GM23248 (cell line): ENCODE data around the gene LRRN4. TPM values are rescaled to one million over a fixed set of nuclear protein-coding genes. Genes with fewer than 3 reads are reported as not detected.

Experiments
- DNase-seq: peaks from one replicate; pipeline ENCODE4 v3.0.0-alpha.2; 2015
- H2AFZ ChIP-seq: fragments of 200-600 bp; sonication (generic); 2 replicates; pipeline ENCODE4 v1.6.1; 2016; ENCODE audit warnings: antibody characterized with exemption
- H3F3A ChIP-seq: fragments of 200-600 bp; sonication (generic); 2 replicates; pipeline ENCODE4 v1.6.1; 2016; ENCODE audit warnings: mild to moderate bottlenecking, antibody characterized with exemption, mixed run types; ENCODE audit not compliant: insufficient read depth
- H3K27ac ChIP-seq: fragments of 200-600 bp; sonication (generic); 2 replicates; pipeline ENCODE4 v1.5.1; 2016; ENCODE audit warnings: mild to moderate bottlenecking
- H3K27me3 ChIP-seq: fragments of 200-600 bp; sonication (generic); replicated peaks from 2 replicates; pipeline ENCODE4 v1.6.1; 2016; ENCODE audit warnings: mild to moderate bottlenecking; ENCODE audit not compliant: insufficient read depth
- H3K36me3 ChIP-seq: fragments of 200-600 bp; sonication (generic); 2 replicates; pipeline ENCODE4 v1.6.1; 2016; ENCODE audit warnings: low read depth, mild to moderate bottlenecking
- H3K4me1 ChIP-seq: fragments of 200-600 bp; sonication (generic); 2 replicates; pipeline ENCODE4 v1.6.1; 2016; ENCODE audit warnings: mild to moderate bottlenecking; ENCODE audit not compliant: insufficient read depth
- H3K4me2 ChIP-seq: fragments of 200-600 bp; sonication (generic); one replicate; pipeline ENCODE4 v1.6.1; 2016; ENCODE audit warnings: mild to moderate bottlenecking; ENCODE audit not compliant: unreplicated experiment
- H3K4me3 ChIP-seq: fragments of 200-600 bp; sonication (generic); 2 replicates; pipeline ENCODE4 v1.5.1; 2016; ENCODE audit warnings: mild to moderate bottlenecking
- H3K79me2 ChIP-seq: fragments of 200-600 bp; sonication (generic); 2 replicates; pipeline ENCODE4 v1.6.1; 2016; ENCODE audit warnings: mild to moderate bottlenecking; ENCODE audit not compliant: insufficient read depth
- H3K9ac ChIP-seq: fragments of 200-600 bp; sonication (generic); 2 replicates; pipeline ENCODE4 v1.6.1; 2016; ENCODE audit warnings: mild to moderate bottlenecking
- H3K9me2 ChIP-seq: fragments of 200-600 bp; sonication (generic); 2 replicates; pipeline ENCODE4 v1.6.1; 2016; ENCODE audit warnings: mixed run types, mild to moderate bottlenecking, moderate library complexity; ENCODE audit not compliant: insufficient read depth
- H3K9me3 ChIP-seq: fragments of 200-600 bp; sonication (generic); one replicate; pipeline ENCODE4 v1.6.1; 2017; ENCODE audit warnings: low read depth
- H4K20me1 ChIP-seq: fragments of 200-600 bp; sonication (generic); 2 replicates; pipeline ENCODE4 v1.6.0; 2016; ENCODE audit not compliant: insufficient read depth
- EZH2 ChIP-seq: fragments of 200-600 bp; sonication (generic); IDR thresholded peaks from 2 replicates; pipeline ENCODE4 v1.6.1; 2018; ENCODE audit warnings: antibody characterized with exemption, mild to moderate bottlenecking; ENCODE audit not compliant: insufficient read depth, poor library complexity, severe bottlenecking
- EZH2phosphoT487 ChIP-seq: fragments of 200-600 bp; sonication (generic); IDR thresholded peaks from 2 replicates; pipeline ENCODE4 v1.6.1; 2018; ENCODE audit warnings: antibody characterized with exemption, moderate library complexity, mild to moderate bottlenecking, low read depth; ENCODE audit not compliant: insufficient read depth
- WGBS, 2 experiments: methylation state at CpG; one replicate each; pipeline ENCODE4 v1.1.6; 2015 to 2017; ENCODE audit warnings: low lambda C conversion rate in 2 of 2, low coverage in 1 of 2; ENCODE audit errors: missing lambda C conversion rate in 2 of 2; 5-methylcytosine and 5-hydroxymethylcytosine counted together
- in situ Hi-C: fragments of 300-500 bp; cut with MboI; formaldehyde crosslinking; loops from 2 replicates; pipeline ENCODE4 v1.15.0; 2020
- polyA plus RNA-seq: library from polyadenylated mRNA; unstranded; fragments of >200 nt; fragmentation: Nextera tagmentation; extraction: Ambion mirVana; gene quantifications from 2 replicates; pipeline ENCODE4 v1.2.1, GENCODE V29; 2016
- total RNA-seq: library from RNA; depleted of rRNA; stranded (reverse); fragments of >200 nt; shearing (Covaris generic); gene quantifications from 2 replicates; pipeline ENCODE4 v1.2.3, GENCODE V29; 2014; rRNA removed

LRRN4 gene
- total RNA-seq = not detected in 2 replicates
- polyA plus RNA-seq = not detected in 2 replicates

GRCh38 chr20:6053776-6054688 lies at the start of gene LRRN4:
TSS of gene LRRN4 (minus strand) at chr20:6054060. CDS start at chr20:6052799, 1,261 bp downstream.
- no peaks in the 10 kb centered on the region for H3K79me2 ChIP-seq
- in situ Hi-C loops = no loop called here
- no peaks in the 10 kb centered on the region for H3K9me2 ChIP-seq
- no peak for TF ChIP-seq EZH2phosphoT487
- no peak for TF ChIP-seq EZH2
- no peak within 1 kb of the TSS for H3K4me3 ChIP-seq
- no peaks in the 10 kb centered on the region for H3K9me3 ChIP-seq
- no peak within 1 kb of the TSS for H2AFZ ChIP-seq
- no peak within 1 kb of the TSS for H3K9ac ChIP-seq
- no peak within 1 kb of the TSS for H3K27ac ChIP-seq
- DNase-seq = peak; percentile 19
- WGBS, 2 experiments = 42 to 45% methylated on average over 13 of the region's 13 CpGs
- no peaks in the 10 kb centered on the region for H4K20me1 ChIP-seq
- H3K4me2 ChIP-seq = no peak within 1 kb of the TSS
- no peaks in the 10 kb centered on the region for H3K36me3 ChIP-seq
- peaks cover 8% of the 10 kb centered on the region for H3K4me1 ChIP-seq
- peaks cover 10% of the 10 kb centered on the region for H3K27me3 ChIP-seq
- 0 out of 2 replicates have a peak, but pooled peaks cover 7% of the 10 kb centered on the region for H3F3A ChIP-seq

- no peak overlapping the region for H2AFZ ChIP-seq
- no peak overlapping the region for H3K9ac ChIP-seq
- no peak overlapping the region for H3K27ac ChIP-seq
- peaks cover 9% of the 10 kb centered on the region; the same call in 1 of the 2 replicates for H3K4me1 ChIP-seq
- H3F3A ChIP-seq = peaks cover 18% of the 10 kb centered on the region
- TF ChIP-seq EZH2 (no peak), EZH2phosphoT487 (no peak)
- H3K79me2 ChIP-seq = no peaks in the 10 kb centered on the region
- no peak overlapping the region for H3K4me3 ChIP-seq
- in situ Hi-C loops = no loop called here
- H3K36me3 ChIP-seq = no peaks in the 10 kb centered on the region
- DNase-seq = no peak
- 100% methylated on average over 1 of the region's 1 CpG for WGBS, 2 experiments
- no peak overlapping the region for H3K4me2 ChIP-seq
- no peaks in the 10 kb centered on the region for H4K20me1 ChIP-seq
- no peaks in the 10 kb centered on the region for H3K27me3 ChIP-seq
- H3K9me3 ChIP-seq = no peaks in the 10 kb centered on the region
- H3K9me2 ChIP-seq = no peaks in the 10 kb centered on the region
These were observed 49.4 kb upstream of the LRRN4 start for GRCh38 chr20:6103301-6103700.

- no peak overlapping the region for H3K9ac ChIP-seq
- in situ Hi-C loops = no loop called here
- H4K20me1 ChIP-seq = no peaks in the 10 kb centered on the region
- peaks cover 18% of the 10 kb centered on the region for H3F3A ChIP-seq
- no peak overlapping the region for H2AFZ ChIP-seq
- H3K4me3 ChIP-seq = no peak overlapping the region
- no peak for TF ChIP-seq EZH2
- TF ChIP-seq EZH2phosphoT487 = no peak
- no peak overlapping the region for H3K4me2 ChIP-seq
- DNase-seq = no peak
- no peaks in the 10 kb centered on the region for H3K36me3 ChIP-seq
- no peaks in the 10 kb centered on the region for H3K9me3 ChIP-seq
- H3K9me2 ChIP-seq = no peaks in the 10 kb centered on the region
- H3K79me2 ChIP-seq = no peaks in the 10 kb centered on the region
- no peaks in the 10 kb centered on the region for H3K27me3 ChIP-seq
- H3K27ac ChIP-seq = no peak overlapping the region
- WGBS, 2 experiments = 96 to 97% methylated on average over 2 of the region's 2 CpGs
- H3K4me1 ChIP-seq = peaks cover 9% of the 10 kb centered on the region; the same call in 1 of the 2 replicates
These were observed 47.5 kb upstream of the LRRN4 start for GRCh38 chr20:6101346-6101745.

- DNase-seq = no peak
- Histone ChIP-seq H4K20me1 (no peaks in the 10 kb centered on the region), H3K9ac (no peak overlapping the region), H3K9me2 (no peaks in the 10 kb centered on the region), H3K27ac (no peak overlapping the region), H3K79me2 (no peaks in the 10 kb centered on the region), H3K9me3 (no peaks in the 10 kb centered on the region), H3K4me2 (no peak overlapping the region), H2AFZ (no peak overlapping the region), H3K4me3 (no peak overlapping the region), H3K36me3 (no peaks in the 10 kb centered on the region), H3K27me3 (no peaks in the 10 kb centered on the region), H3F3A (peaks cover 9% of the 10 kb centered on the region; the same call in 1 of the 2 replicates), H3K4me1 (peaks cover 9% of the 10 kb centered on the region; the same call in 1 of the 2 replicates)
- WGBS, 2 experiments = 97 to 98% methylated on average over 2 of the region's 2 CpGs
- TF ChIP-seq EZH2phosphoT487 (no peak), EZH2 (no peak)
- in situ Hi-C loops = no loop called here
These were observed 46.4 kb upstream of the LRRN4 start for GRCh38 chr20:6100246-6100645.
